ENCODE results near the gene SLC29A3. TPM values are rescaled to one million over a fixed set of nuclear protein-coding genes. Genes with fewer than 3 reads are reported as not detected.
A peak's percentile ranks its signal among the peaks of the same experiment; 100 is the strongest.

The SLC29A3 gene
- total and polyA plus RNA-seq, 2 of the 8 experiments (the other 6 are each of a cell fraction or from before 2014, with no cell fraction given): 14.0 to 24.6 TPM

GRCh38 chr10:71397296-71398212 lies 78.5 kb downstream of the SLC29A3 start (continued):
- TF ChIP-seq, protein P1, sequence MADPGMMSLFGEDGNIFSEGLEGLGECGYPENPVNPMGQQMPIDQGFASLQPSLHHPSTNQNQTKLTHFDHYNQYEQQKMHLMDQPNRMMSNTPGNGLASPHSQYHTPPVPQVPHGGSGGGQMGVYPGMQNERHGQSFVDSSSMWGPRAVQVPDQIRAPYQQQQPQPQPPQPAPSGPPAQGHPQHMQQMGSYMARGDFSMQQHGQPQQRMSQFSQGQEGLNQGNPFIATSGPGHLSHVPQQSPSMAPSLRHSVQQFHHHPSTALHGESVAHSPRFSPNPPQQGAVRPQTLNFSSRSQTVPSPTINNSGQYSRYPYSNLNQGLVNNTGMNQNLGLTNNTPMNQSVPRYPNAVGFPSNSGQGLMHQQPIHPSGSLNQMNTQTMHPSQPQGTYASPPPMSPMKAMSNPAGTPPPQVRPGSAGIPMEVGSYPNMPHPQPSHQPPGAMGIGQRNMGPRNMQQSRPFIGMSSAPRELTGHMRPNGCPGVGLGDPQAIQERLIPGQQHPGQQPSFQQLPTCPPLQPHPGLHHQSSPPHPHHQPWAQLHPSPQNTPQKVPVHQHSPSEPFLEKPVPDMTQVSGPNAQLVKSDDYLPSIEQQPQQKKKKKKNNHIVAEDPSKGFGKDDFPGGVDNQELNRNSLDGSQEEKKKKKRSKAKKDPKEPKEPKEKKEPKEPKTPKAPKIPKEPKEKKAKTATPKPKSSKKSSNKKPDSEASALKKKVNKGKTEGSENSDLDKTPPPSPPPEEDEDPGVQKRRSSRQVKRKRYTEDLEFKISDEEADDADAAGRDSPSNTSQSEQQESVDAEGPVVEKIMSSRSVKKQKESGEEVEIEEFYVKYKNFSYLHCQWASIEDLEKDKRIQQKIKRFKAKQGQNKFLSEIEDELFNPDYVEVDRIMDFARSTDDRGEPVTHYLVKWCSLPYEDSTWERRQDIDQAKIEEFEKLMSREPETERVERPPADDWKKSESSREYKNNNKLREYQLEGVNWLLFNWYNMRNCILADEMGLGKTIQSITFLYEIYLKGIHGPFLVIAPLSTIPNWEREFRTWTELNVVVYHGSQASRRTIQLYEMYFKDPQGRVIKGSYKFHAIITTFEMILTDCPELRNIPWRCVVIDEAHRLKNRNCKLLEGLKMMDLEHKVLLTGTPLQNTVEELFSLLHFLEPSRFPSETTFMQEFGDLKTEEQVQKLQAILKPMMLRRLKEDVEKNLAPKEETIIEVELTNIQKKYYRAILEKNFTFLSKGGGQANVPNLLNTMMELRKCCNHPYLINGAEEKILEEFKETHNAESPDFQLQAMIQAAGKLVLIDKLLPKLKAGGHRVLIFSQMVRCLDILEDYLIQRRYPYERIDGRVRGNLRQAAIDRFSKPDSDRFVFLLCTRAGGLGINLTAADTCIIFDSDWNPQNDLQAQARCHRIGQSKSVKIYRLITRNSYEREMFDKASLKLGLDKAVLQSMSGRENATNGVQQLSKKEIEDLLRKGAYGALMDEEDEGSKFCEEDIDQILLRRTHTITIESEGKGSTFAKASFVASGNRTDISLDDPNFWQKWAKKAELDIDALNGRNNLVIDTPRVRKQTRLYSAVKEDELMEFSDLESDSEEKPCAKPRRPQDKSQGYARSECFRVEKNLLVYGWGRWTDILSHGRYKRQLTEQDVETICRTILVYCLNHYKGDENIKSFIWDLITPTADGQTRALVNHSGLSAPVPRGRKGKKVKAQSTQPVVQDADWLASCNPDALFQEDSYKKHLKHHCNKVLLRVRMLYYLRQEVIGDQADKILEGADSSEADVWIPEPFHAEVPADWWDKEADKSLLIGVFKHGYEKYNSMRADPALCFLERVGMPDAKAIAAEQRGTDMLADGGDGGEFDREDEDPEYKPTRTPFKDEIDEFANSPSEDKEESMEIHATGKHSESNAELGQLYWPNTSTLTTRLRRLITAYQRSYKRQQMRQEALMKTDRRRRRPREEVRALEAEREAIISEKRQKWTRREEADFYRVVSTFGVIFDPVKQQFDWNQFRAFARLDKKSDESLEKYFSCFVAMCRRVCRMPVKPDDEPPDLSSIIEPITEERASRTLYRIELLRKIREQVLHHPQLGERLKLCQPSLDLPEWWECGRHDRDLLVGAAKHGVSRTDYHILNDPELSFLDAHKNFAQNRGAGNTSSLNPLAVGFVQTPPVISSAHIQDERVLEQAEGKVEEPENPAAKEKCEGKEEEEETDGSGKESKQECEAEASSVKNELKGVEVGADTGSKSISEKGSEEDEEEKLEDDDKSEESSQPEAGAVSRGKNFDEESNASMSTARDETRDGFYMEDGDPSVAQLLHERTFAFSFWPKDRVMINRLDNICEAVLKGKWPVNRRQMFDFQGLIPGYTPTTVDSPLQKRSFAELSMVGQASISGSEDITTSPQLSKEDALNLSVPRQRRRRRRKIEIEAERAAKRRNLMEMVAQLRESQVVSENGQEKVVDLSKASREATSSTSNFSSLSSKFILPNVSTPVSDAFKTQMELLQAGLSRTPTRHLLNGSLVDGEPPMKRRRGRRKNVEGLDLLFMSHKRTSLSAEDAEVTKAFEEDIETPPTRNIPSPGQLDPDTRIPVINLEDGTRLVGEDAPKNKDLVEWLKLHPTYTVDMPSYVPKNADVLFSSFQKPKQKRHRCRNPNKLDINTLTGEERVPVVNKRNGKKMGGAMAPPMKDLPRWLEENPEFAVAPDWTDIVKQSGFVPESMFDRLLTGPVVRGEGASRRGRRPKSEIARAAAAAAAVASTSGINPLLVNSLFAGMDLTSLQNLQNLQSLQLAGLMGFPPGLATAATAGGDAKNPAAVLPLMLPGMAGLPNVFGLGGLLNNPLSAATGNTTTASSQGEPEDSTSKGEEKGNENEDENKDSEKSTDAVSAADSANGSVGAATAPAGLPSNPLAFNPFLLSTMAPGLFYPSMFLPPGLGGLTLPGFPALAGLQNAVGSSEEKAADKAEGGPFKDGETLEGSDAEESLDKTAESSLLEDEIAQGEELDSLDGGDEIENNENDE (IDR thresholded peaks at IDR 0.05; ENCODE audit: insufficient replicate concordance, low read length): no peak
- TF ChIP-seq FOSL1 (IDR thresholded peaks at IDR 0.05; ENCODE audit: insufficient read depth, low read depth, low read length): no peak
- TF ChIP-seq MAFK (IDR thresholded peaks at IDR 0.05; ENCODE audit: low read depth, low read length): no peak
- no peak for TF ChIP-seq KDM5A (IDR thresholded peaks at IDR 0.05; ENCODE audit: low read length)
- TF ChIP-seq SP4 (IDR thresholded peaks at IDR 0.05; ENCODE audit: low read length): no peak
- TF ChIP-seq POLR2A (IDR thresholded peaks at IDR 0.05; ENCODE audit: control extremely low read depth in 1 of 2, low read depth in 2 of 2, low read length in 2 of 2): no peak
- TF ChIP-seq EZH2 (IDR thresholded peaks at IDR 0.05; ENCODE audit: low read depth, low read length, severe bottlenecking): peak; percentile 81
- no peak for TF ChIP-seq SP1 (IDR thresholded peaks at IDR 0.05; ENCODE audit: low read depth, low read length)
- no peak for TF ChIP-seq GTF2F1 (IDR thresholded peaks at IDR 0.05; ENCODE audit: borderline replicate concordance, low read depth, low read length)
- no peak for TF ChIP-seq EGR1 (IDR thresholded peaks at IDR 0.05; ENCODE audit: borderline replicate concordance, low read depth, low read length)
- no peak for TF ChIP-seq TAF7 (optimal IDR thresholded peaks at IDR 0.05; ENCODE audit: borderline replicate concordance, low read depth, low read length)

Measured in H1 (cell line).